NCI-H2107 treated with DMSO at 0.1 percent for 48 hours (cell line): ENCODE data around the gene GNG8.

ENCODE experiments used
- DNase-seq: peaks from one replicate; lab custom pipeline; 2025; ENCODE audit not compliant: unreplicated experiment; lab: John Stamatoyannopoulos, UW

The GNG8 gene

DNA sequence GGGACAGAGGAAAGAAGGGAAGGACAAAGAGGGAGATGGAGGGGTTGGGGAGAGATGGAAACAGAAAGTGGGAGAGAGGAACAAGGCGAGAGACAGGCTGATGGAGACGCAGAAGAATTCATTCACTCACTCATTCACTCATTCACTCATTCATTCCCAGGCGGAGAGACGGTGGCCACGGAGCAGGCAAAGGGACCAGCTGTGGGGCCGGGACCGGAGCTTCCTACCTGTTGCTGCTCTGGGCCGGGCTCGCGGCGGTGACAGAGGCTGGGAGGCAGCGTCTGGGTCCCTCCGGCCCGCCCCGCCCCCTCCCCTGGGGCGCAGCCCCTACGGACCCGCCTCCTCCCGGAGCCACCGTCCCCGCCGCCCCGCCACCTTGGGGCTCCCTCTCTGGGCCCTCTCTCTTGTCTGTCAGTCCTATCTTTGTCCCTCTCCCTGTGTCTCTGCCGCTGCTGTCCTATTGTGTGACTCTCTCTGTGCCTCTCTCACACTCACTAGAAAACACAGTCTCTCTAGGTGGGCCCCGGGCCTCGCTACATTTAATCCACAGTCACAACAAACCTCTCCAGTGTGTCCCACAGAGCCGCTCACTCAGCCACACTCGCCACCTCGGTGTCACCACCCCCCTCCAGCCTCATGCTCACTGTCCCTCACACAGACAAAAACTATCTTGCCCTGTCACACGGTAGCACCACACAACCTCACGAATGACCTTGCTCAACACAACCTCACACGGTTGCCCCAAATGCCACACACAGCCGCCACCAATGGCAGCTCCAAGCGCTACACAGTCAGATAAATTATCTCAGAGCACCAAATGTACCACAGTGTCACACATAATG lies at the start of gene GNG8:
Gene GNG8, minus strand, starts transcription at position 283 of the 842 bp plus-strand sequence. CDS start 1,520 bp downstream, outside the sequence.
- DNase-seq: no peak

DNA sequence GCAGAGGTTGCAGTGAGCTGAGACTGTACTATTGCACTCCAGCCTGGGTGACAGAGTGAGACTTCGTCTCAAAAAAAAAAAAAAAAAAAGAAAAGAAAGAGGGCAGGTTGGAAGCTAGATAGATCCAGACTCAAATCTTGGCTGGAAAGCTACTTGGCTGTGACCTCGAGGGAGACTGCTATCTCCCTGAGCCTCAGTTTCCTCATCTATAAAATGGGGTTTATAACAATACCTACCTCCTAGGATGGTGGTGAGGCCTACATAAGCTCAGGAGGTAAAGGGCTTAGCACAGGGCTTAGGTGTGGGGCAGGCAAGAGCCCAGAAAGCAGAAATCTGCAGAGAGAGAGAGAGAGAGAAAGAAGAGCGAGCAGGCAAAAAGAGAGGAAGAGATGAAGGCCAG lies 49.2 kb upstream of the GNG8 start:
- DNase-seq: no peak

DNA sequence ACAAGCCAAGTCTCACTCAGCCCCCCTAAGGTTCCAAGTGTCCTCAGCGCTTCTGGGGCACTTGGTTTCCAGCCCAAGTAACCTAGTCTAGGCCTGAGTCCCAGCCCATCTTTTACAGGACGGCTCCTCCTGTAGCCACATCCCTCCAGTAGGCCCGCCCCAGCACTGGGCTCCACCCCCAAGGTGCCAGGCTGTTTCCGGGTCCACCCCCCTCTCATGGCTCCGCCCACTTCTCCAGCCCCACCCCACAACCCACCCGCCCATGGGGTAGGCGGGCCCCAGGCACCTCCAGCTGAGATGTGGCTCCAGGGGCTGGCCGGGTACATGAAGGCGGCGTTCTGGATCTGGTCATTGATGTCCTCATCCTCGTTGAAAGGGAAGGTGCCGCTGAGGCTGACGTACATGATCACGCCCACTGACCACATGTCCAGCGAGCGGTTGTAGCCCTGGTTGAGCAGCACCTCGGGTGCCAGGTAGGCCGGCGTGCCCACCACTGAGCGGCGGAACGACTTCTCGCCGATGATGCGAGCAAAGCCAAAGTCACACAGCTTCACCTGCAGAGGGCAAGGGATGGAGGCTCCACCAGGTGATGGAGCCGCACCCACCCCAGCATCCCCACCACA lies 42.2 kb upstream of the GNG8 start:
- DNase-seq: no peak

DNA sequence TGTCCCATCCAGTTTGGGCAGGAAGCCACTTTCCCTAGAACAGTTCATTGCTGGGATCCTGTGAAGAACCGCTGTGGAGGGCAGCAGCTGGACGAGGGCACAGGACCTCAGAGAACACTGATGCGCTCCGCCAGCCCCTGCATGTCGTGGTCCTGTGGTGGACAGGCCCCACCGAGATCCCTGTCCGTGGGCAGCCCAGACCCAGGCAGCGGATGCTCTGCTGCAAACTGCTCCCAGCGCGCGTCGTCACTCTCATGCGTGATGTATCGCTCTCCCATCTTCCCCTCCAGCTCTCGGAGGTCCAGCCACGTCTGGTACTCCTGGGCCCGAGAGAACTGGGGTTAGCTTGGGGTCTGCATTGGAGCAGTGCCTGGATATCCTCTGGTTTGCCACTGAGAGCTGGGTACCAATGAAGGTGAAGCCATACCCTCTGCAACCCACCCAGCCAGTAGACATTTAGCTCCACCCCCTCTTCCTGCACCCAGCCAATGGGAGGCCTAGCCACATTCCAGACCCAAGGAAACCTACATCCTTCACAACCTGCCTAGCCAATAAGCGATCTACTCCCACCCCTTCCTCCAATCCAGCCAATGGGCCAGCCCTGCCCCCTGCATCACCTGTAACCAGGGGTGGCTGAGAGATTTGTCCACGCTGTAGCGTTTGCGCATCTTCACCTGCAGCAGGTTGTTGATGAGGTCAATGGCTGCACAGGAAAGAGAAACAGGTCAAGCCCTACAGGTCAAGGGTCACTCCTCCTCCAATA lies 38.6 kb upstream of the GNG8 start:
- no peak for DNase-seq

DNA sequence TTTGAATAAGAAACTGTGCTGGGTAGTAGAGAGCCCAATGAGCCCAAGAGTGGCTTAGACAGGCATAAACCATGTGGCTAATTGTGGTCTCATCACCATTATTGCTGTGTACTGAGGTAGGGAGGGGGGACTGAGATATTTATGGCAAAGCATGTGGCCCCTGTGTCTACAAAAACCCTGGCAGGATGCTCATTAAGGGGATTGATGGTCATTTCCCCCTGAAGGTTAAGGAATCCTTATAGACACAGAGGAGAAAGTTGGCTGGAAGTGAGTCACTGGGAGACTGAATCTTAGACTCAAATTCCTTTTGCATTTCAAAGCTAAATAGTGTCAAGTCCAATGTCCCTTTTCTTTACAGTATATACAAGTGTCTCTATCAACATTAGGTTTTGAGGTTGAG lies 34.8 kb upstream of the GNG8 start:
- DNase-seq: no peak

DNA sequence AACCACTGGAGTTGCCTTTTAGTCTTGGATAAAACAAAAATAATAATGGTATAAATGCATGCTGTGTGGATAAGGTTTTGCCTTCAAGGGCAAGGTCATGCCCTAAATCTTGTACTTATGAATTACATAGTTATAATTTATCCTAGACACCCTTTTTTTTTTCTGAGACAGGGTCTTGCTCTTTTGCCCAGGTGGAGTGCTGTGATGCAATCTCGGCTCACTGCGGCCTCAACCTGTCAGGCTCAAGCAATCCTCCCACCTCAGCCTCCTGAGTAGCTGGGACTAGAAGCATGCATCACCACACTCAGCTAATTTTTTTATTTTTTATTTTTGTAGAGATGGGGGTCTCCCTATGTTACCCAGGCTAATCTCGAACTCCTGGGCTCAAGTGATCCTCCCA lies 32.7 kb upstream of the GNG8 start:
- no peak for DNase-seq

DNA sequence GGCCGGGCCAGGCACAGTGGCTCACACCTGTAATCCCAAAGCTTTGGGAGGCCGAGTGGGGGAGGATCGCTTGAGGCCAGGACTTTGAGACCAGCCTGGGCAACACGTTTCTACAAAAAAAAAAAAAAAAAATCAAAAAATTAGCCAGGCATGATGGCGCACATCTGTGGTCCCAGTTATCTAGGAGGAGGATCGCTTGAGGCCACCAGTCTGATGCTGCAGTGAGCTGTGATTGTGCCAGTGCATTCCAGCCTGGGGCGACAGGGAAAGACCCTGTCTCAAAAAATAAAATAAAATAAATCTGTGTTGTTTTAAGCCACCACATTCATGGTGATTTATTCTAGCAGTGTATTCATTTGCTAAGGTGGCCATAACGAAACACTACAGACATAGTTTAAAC lies 29.1 kb upstream of the GNG8 start:
- no peak for DNase-seq

DNA sequence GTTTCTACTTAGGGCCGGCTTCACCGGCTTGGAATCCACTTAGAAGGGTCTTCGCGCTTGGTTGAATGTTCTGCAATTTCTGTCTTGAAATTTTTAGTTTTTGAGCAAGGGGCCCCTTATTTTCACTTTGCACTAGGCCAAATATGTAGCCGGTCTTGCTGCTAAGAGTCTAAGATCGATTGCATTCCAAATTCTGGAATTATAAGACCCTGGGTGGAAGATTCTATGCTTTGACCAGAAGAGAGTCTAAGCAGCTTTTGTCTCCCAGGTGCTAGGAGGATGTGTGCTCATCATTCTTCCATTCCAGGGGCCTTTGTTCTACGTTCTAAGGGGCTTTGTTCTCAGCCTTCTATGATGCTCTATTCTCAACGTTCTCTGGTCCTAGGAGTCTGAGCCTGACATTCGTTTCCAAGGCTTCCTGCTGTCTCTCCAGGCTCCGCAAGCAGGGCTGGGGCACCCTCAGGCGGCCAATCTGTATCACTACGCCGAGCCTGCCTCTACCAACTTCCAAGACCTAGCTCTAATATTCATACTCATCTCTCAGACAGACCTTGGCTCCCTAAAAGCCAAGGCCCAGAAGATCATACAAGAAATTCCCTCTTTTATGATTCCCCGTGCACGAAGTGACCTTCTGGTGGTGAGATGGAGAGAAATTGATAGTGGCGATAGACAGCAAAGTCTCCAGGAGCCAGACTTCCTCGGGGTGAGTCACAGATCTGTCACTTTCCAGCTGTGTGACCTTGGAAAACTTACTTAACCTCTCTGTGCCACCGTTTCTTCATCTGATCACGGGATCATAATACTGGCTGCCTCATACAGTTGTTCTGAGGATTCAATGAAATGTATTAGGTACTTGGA lies 26.0 kb upstream of the GNG8 start:
- DNase-seq: peak; percentile 85

DNA sequence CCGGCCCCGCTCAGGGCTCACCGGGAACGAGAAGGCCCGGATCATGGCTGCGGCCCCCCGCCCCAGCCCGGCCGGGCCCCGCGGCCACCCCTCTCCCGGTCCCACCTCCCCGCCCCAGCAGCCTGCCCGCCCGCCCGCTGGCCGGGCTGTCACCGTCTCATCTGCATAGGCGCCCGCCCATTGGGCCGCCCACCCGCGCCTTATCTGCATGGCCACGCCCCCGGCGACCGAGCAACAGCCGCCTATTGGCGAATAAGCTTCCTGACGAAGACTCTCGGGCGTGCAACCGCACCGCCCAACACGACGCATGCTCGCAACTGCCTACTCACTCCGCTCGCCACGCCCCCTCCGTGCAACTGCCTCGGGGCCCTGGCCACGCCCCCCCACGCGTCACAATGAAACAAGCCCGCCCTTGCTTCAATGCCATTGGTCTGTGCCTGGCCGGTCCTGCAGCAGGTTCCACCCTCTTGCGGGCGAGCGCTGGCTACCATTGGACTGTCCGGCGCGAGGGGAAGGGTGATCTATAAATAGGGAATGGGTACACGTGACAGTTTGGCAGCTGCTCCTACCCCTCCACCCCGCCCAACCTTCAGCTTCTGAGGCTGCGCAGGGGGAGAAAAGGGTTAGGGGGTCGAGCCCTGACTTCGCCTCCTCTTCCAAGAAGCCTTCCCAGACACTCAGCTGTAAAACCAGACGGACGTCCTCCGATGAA lies 25.2 kb upstream of the GNG8 start, which contains the start of gene DACT3:
Gene DACT3, minus strand, starts transcription at position 163 of the 712 bp plus-strand sequence. Its CDS starts 118 bp downstream, at position 45.
- DNase-seq: peak; percentile 98

DNA sequence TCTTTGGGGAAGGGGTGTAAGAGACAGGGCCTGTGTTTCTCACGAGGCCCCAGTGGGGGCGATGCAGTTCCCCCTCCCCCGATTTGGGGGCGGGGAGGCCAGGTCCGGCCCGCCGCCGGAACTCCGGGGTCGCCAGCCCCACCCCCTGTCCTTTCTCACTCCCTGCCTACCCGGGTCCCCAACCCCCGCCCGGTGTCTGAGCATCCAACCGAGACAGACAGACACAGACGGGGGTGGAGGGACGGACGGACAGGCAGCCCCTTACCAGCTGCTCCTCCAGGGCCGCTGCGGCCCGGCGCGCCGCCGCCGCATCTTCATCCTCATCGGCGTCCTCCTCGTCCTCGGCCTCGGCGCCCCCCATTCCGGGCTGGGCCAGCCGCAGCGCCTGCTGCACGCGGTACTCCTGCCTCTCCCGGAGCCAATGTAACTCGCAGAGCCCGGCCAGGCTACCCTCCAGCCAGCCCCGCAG lies 24.6 kb upstream of the GNG8 start:
- no peak for DNase-seq

DNA sequence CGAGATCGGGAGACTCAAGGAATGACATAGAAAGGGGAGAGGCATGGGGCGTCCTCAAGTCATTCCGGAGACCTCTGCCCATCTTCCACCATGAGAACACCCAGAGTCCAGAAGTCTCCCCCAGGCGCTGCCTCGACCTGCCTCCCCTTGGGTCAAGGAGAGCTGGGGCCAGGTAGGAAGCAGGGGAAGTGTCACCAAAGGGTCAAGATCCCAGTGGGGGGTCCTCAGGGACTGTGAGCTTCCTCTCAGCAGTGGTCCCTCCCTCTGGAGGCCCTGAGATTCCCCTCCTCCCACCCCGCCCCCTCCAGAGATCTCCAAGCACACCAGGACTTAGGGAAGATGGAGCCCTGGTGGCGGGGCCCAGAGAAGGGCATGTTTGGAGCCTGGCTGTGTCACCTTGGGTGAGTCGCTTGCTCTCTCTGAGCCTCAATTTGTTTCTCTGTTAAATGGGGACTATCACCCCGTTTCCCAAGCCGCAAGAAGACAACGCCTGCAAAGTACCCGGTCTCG lies 24.1 kb upstream of the GNG8 start:
- DNase-seq: no peak

DNA sequence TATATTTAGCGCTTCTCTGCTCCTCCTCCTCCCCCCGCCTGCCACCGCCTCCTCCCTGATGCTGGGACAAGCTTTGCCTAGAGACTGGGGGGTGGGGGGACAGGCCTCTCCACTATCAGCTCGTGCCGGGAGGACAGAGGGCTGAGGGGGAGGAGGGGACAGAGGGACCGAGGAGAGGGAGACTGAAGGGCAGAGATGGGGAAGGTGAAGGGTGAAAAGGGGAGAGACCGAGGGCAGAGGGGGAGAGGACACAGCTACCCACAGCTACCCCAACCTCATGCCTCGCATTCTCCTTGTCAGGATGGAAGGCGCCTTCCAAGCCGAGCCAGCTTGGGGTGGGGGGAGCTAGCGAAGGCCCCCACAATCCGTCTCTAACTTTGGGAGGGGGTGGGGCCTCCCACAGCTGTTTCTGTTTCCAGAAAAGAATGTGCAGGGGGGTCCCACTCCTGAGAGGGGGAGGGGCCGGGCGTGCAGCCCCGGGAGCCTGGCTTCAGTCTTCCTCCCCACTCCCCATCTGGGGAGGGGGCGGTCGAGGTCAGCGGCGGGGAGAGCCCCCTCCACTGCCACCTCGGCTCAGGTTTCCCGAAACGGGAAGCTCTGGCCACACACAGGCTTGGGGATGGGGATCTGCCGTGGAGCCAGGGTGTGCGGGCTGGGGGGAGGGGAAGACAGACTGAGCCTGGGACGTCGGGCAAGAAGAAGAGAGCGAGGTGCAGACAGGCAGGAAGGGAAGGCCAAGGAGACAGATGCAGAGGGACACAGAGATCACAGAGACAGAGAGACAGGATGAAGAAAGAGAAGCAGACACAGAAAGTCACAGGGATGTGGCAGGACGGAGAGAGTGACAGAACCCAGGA lies 23.4 kb upstream of the GNG8 start:
- no peak for DNase-seq

DNA sequence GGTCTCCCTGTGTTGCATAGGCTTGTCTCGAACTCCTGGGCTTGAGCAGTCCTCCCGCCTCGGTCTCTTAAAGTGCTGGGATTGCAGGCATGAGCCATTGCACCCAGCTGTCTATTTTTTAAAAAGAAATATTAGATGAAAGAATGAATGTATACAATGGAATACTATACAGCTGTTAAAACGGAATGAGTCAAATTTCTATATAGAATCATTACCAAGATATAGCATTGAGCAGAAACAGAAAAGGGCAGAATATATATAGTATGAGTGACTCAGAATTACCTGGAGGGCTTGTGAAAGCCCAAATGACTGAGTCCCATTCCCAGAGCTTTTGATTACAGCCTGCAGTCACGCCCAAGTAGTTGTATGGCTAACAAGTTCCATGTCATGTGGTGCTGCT lies 20.5 kb upstream of the GNG8 start:
- DNase-seq: no peak

DNA sequence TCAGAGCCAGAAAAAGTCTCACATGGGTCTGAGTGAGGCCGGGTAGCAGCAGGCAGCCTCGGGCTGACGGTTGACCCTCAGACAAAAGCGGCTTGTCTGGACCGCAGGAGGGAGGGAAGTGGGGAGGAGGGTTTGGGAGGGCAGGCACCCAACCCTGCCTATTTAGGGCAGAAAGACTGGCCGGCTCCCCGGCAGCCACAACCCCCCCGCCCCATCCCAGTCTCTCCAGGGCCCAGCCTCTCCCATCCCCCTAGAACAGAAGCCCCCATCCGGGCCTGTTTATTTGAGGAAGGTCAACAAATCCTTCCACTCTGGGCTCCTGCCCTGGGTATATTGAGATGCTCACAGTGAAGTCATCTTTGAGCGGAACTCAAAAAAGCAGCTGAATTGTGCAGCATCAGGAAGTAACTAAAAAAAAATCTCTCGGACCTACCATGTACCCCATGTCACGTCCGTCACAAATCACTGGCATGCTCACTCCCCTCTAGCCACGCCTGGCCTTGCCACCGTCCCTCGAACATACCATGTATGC lies 18.7 kb upstream of the GNG8 start:
- no peak for DNase-seq

DNA sequence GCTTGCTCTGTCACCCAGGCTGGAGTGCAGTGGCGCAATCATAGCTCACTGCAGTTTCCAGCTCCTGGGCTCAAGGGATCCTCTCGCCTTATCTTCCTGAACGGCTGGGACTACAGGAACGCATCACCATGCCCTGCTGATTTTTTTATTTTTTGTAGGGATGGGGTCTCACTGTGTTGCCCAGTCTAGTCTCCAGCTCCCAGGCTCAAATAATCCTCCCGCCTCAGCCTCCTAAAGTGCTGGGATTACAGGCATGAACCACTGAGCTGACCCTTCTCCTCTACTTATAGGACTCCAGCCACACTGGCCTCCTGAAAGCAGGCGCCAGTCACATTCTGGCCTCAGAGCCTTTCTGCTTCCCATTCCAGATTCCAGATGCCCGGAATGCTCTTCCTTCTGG lies 14.4 kb upstream of the GNG8 start:
- DNase-seq: no peak

DNA sequence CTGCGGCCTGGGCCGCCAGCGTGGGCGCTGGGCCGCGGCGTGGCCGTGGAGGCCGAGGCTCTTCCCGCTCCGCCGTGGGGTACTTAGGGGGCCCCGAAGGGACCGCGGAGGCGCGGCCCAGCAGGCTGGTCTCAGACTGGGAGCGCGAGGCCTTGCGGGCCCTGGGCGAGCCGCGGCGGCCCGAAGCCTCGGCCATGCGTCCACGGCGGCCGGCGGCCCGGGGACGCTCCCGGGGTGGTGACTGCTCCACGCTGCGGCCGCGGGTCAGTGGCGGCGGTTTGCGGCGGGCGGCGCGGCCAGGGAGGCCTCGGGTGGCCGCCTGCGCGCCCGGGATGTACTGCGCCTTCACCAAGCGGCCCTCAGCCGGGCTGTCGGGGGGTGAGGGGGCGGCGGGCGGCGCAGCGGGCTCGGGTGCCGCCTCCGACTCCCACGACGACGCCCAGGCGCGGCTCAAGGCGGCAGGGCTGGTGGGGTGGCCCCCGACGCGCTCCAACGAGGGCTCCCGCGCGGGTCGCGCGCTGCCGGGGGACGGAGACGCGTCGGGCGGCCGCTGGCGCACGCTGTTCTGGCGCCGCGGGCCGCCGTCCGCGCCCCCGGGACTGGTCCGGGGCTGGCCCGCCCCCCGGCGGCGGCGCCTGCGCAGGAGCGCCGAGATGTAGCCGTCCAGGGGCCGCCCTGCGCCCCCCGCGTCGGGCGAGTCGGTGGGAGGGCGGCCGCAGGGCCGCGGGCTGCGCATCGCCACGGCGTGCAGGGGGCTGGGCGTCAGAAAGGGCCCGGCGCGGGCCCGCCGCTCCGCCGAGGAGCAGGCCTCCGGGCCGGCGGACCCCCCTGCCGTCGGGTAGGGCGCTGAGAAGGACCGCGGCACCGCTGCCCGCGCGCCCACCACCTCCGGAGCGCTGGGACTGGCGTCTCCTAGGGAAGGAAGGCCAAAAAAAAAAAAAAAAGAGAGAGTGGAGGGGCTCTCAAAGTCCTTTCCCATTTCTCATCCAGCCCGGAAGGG lies 13.3 kb upstream of the GNG8 start:
- no peak for DNase-seq
